Measurements from ENCODE around the gene SBDS.

GRCh38 chr7:67022511-67022910 lies 27.1 kb upstream of the SBDS start:
- TF ChIP-seq CTCF (IDR thresholded peaks at IDR 0.05; ENCODE audit: insufficient read depth, low read length, poor library complexity, severe bottlenecking) (no peak), EZH2phosphoT487 (conservative IDR thresholded peaks at IDR 0.05; ENCODE audit: low read length) (no peak)
